ENCODE data around the gene RMDN2.

Gene RMDN2

DNA sequence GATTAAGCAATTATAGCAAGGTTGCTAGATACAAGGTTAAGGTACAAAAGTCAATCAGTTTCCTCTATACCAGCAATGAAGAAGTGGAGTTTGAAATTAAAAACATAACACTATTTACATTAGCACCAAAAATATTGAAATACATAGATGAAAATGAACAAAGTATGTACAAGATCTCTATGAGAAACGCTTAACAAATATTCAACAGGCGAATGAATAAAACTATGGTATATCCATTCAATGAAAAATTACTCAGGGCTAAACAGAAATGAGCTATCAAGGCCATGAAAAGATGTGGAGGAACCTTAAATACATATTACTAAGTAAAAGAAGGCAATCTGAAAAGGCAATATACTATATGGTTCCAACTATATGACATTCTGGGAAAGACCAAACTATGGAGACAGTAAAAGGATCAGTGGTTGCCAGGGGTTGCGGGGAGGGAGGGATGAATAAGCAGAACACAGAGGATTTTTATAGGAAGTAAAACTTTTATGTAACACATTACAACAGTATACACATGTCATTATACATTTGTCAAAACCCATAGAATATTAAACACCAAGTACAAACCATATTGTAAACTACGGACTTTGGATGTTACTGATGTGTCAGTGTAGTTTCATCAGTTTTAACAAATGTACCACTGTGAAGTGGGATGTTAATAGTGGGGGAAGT is 62.1 kb downstream of the RMDN2 start:
- no peak for TF ChIP-seq EZH2 (IDR thresholded peaks at IDR 0.05; ENCODE audit: borderline replicate concordance, low read length)
- TF ChIP-seq, protein P1, sequence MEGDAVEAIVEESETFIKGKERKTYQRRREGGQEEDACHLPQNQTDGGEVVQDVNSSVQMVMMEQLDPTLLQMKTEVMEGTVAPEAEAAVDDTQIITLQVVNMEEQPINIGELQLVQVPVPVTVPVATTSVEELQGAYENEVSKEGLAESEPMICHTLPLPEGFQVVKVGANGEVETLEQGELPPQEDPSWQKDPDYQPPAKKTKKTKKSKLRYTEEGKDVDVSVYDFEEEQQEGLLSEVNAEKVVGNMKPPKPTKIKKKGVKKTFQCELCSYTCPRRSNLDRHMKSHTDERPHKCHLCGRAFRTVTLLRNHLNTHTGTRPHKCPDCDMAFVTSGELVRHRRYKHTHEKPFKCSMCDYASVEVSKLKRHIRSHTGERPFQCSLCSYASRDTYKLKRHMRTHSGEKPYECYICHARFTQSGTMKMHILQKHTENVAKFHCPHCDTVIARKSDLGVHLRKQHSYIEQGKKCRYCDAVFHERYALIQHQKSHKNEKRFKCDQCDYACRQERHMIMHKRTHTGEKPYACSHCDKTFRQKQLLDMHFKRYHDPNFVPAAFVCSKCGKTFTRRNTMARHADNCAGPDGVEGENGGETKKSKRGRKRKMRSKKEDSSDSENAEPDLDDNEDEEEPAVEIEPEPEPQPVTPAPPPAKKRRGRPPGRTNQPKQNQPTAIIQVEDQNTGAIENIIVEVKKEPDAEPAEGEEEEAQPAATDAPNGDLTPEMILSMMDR (IDR thresholded peaks at IDR 0.05; ENCODE audit: low read length): no peak
- Histone ChIP-seq H3K27me3 (ENCODE audit: insufficient read depth, low read length) (no peaks in the 10 kb centered on the region), H3K9ac (ENCODE audit: low read length) (no peak overlapping the region), H3K4me1 (ENCODE audit: insufficient read depth, low read length, severe bottlenecking) (no peaks in the 10 kb centered on the region), H3K4me3 (ENCODE audit: low read depth, low read length, poor library complexity, severe bottlenecking) (no peak overlapping the region), H3K9me3 (ENCODE audit: low read length) (no peaks in the 10 kb centered on the region), H3K27ac (ENCODE audit: low read depth, low read length, poor library complexity, severe bottlenecking) (no peak overlapping the region), H3K79me2 (ENCODE audit: insufficient read depth, low read length) (no peaks in the 10 kb centered on the region), H4K20me1 (ENCODE audit: insufficient read depth, low read length) (no peaks in the 10 kb centered on the region), H3K9me2 (ENCODE audit: low read depth, low read length) (no peaks in the 10 kb centered on the region), H3F3A (ENCODE audit: insufficient read depth, low read length) (no peaks in the 10 kb centered on the region), H2AFZ (ENCODE audit: low read length) (no peak overlapping the region), H3K4me2 (ENCODE audit: low read length) (no peak overlapping the region), H3K36me3 (ENCODE audit: insufficient read depth, low read length) (no peaks in the 10 kb centered on the region)

DNA sequence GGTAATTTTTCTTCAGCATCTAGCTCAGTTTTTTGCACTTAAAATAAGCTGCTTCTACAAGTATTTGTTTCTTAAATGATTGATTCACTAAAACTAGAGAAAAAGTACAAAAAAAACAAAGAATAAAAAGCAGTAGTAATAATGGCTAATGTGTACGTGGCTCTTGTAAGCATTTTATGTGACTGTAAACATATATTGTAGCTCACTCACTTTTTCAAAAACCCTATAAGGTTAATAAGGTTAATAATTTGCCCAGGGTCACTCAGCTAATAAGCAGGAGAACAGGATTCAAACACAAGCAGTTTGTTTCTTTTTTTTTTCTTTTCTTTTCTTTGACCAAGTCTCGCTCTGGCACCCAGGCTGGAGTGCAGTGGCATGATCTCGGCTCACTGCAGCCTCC is 67.5 kb downstream of the RMDN2 start:
- no peaks in the 10 kb centered on the region for H3K4me1 ChIP-seq (ENCODE audit: insufficient read depth, low read length, severe bottlenecking)
- no peak overlapping the region for H3K4me3 ChIP-seq (ENCODE audit: low read depth, low read length, poor library complexity, severe bottlenecking)
- H3K4me2 ChIP-seq (ENCODE audit: low read length): no peak overlapping the region
- no peaks in the 10 kb centered on the region for H3K79me2 ChIP-seq (ENCODE audit: insufficient read depth, low read length)
- H2AFZ ChIP-seq (ENCODE audit: low read length): no peak overlapping the region
- no peaks in the 10 kb centered on the region for H3K9me3 ChIP-seq (ENCODE audit: low read length)
- no peaks in the 10 kb centered on the region for H3F3A ChIP-seq (ENCODE audit: insufficient read depth, low read length)
- H3K27me3 ChIP-seq (ENCODE audit: insufficient read depth, low read length): no peaks in the 10 kb centered on the region
- H3K36me3 ChIP-seq (ENCODE audit: insufficient read depth, low read length): no peaks in the 10 kb centered on the region
- TF ChIP-seq, protein P1 (IDR thresholded peaks at IDR 0.05; ENCODE audit: low read length): no peak
- TF ChIP-seq EZH2 (IDR thresholded peaks at IDR 0.05; ENCODE audit: borderline replicate concordance, low read length): no peak
- no peak overlapping the region for H3K27ac ChIP-seq (ENCODE audit: low read depth, low read length, poor library complexity, severe bottlenecking)
- H3K9me2 ChIP-seq (ENCODE audit: low read depth, low read length): no peaks in the 10 kb centered on the region
- H4K20me1 ChIP-seq (ENCODE audit: insufficient read depth, low read length): no peaks in the 10 kb centered on the region
- H3K9ac ChIP-seq (ENCODE audit: low read length): no peak overlapping the region

DNA sequence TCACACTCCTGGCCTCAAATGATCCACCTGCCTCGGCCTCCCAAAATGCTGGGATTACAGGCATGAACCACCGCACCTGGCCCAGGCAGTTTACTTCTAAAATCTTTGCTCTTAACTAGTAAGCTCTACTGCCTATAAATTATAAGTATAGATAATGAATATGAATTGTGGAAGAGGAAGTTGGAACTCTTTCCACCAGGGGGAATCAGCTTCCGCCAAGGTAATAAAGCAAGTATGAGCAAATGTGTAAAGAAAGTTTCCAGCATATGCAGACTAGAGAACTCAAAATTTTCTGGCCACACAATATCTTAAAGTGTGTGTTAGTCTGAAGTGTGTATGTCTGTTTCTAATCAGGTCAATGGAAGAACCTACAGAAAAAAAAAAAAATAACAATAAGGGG is 68.1 kb downstream of the RMDN2 start:
- H3K36me3 ChIP-seq (ENCODE audit: insufficient read depth, low read length): no peaks in the 10 kb centered on the region
- H3K9ac ChIP-seq (ENCODE audit: low read length): no peak overlapping the region
- no peak overlapping the region for H3K4me2 ChIP-seq (ENCODE audit: low read length)
- H2AFZ ChIP-seq (ENCODE audit: low read length): no peak overlapping the region
- TF ChIP-seq EZH2 (IDR thresholded peaks at IDR 0.05; ENCODE audit: borderline replicate concordance, low read length): no peak
- TF ChIP-seq, protein P1 (IDR thresholded peaks at IDR 0.05; ENCODE audit: low read length): no peak
- H3K9me3 ChIP-seq (ENCODE audit: low read length): no peaks in the 10 kb centered on the region
- H3K4me3 ChIP-seq (ENCODE audit: low read depth, low read length, poor library complexity, severe bottlenecking): no peak overlapping the region
- H3K27me3 ChIP-seq (ENCODE audit: insufficient read depth, low read length): no peaks in the 10 kb centered on the region
- no peaks in the 10 kb centered on the region for H3F3A ChIP-seq (ENCODE audit: insufficient read depth, low read length)
- no peaks in the 10 kb centered on the region for H3K79me2 ChIP-seq (ENCODE audit: insufficient read depth, low read length)
- no peak overlapping the region for H3K27ac ChIP-seq (ENCODE audit: low read depth, low read length, poor library complexity, severe bottlenecking)
- H3K9me2 ChIP-seq (ENCODE audit: low read depth, low read length): no peaks in the 10 kb centered on the region
- no peaks in the 10 kb centered on the region for H4K20me1 ChIP-seq (ENCODE audit: insufficient read depth, low read length)
- H3K4me1 ChIP-seq (ENCODE audit: insufficient read depth, low read length, severe bottlenecking): no peaks in the 10 kb centered on the region
